NCI-H2227 (cell line): Measurements from ENCODE around the gene DGAT2.
A peak's percentile ranks its signal among the peaks of the same experiment; 100 is the strongest.
"Not testable (repeated sequence)": the region's sequence is repeated elsewhere in the genome, so short reads cannot be mapped to it uniquely, and the experiment has no call there.

Experiments
- DNase-seq: peaks from one replicate; lab custom pipeline; 2025; ENCODE audit not compliant: unreplicated experiment; lab: John Stamatoyannopoulos, UW

DGAT2 gene, protein sequence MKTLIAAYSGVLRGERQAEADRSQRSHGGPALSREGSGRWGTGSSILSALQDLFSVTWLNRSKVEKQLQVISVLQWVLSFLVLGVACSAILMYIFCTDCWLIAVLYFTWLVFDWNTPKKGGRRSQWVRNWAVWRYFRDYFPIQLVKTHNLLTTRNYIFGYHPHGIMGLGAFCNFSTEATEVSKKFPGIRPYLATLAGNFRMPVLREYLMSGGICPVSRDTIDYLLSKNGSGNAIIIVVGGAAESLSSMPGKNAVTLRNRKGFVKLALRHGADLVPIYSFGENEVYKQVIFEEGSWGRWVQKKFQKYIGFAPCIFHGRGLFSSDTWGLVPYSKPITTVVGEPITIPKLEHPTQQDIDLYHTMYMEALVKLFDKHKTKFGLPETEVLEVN

DNA sequence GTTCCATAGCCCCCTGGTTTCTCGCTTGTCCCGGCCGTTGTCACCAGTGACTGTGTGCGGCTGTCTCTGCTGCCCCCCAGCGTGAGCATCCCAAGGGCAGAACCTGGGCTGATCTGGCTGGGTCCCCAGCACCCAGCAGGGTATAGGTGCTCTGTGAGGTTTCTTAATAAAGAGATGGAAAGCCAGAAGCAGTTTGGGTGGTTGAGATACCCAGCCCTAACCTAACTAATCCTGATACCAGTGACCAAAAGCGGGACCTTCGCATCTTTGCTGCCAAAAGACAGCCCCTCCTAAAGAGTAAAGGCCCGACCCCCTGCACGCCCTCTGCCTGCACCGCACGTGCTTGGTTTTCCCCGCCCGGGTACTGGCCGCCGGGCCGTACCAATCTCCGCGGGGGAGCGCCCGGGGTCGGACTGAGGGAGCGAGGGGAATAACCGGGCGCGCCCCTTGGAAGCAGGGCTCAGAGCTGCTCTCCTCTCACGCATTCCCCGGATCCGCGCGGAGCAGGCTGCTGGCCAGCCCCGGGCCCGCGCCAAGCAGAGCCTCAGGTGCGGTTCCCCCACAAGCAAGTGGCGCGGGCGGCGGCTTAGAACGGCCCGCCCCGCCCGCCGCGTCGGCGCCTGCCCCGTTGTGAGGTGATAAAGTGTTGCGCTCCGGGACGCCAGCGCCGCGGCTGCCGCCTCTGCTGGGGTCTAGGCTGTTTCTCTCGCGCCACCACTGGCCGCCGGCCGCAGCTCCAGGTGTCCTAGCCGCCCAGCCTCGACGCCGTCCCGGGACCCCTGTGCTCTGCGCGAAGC lies at the start of gene DGAT2:
Gene DGAT2, plus strand, starts transcription at position 667 of the 797 bp plus-strand sequence. CDS start 214 bp downstream, outside the sequence.
- DNase-seq = peak; percentile 86

DNA sequence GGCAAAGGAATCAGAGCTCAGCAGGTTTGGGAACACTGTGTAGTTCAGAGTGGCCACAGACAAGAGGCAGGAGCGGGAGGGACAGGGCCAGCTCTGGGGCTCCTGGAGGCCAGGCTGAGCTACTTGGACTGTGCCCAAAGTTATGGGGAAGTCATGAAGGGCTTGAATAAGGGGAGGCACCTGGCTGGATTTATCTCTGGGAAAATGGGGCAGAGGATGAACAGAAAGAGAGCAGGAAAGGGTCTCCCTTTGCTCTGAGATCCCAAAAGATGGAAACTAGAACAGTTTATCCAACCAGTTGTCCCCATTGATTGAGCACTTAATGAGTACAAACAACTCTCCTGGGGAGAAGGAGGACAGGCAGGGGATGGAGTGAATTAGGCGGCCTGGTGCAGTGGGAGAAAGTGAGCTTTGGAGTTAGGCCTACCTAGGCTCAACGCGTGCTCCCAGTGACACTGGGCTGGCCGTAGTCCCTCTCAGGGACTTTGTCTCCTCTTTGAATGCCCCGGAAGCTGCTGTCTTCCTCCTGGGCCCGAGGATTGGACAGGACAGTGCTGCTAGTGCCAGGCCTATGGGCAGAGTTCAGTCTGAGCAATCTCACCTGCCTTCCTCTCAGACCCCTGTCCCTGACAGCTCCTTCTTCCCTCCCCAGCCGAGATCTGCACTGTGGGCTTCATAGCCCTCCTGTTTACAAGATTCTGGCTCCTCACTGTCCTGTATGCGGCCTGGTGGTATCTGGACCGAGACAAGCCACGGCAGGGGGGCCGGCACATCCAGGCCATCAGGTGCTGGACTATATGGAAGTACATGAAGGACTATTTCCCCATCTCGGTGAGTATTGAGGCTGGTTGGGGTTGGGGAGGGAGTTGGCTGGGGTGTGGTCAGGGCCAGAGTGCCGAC lies 49.0 kb upstream of the DGAT2 start:
- DNase-seq = no peak

DNA sequence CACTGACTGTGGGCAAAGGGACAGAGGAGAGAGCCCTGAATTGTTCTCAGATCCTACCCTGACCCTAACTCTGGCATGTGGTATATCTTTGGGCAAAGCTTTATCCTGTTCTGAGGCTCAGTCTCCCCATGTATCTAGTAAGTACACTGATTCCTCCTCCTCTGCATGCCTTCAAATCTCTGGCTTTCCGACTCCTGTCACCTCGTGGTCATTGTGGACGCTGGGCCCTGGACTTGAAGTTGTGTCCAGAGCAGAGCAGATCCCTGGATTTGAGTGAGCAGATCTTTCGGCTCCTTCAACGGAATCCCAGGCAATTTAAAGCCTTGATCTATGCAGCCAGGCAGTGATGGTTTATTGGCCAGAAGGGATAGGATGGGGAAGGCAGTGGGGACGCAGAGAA lies 47.9 kb upstream of the DGAT2 start:
- no peak for DNase-seq

DNA sequence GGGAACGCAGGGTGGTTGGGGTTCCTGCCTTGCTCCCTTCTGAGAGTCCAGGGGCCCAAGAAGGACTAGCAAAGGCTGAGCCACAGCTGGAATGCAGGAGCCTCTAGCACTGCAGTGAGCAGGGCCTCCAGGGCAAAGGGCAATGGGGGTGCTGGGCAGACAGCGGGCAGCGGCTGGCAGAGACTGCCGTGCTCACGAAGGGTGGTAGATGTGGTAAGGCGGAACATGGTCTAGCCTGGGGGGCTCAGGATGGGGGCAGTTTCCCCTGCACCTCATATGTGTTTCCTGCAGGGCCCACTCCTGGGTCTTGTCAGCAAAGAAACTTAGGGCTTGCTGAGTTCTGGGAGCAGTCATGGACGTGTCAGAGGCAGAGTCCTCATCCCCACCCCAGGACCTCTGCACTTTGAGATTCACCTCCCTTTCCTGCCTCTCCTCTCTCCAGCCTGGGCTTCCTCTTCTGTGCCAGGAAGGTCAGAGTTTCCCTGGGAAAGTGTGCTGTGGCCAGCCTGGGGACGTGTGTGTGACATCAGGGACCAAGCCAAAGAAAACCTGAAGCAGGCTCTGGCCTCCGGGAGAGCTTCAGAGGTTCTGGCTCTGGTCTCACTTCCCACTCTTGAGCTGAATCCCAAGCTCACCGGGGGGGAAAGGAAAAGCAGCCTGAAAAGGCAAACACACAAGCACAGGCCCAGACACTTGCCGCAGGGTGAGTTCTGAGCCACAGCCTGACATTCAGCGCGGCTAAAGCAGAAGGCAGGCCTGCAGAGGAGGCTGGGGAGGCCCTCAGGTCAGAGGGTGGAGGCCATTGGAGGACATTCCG lies 46.5 kb upstream of the DGAT2 start:
- DNase-seq = no peak

DNA sequence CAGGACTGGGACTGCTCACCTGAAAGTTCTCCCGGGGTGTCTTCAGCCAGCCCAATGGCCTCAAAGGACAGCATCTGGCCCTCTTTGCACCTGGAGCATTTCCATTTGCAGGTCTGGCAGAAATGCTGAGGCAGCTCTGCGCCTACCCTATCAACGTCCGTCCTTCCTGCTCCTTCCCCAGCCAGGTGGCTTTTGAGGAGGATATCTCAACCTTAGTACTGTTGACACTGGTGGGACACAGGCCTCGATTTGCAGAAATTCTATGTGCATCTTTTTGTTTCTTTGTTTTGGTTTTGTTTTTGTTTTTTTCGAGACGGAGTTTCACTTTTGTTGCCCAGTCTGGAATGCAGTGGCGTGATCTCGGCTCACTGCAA lies 45.9 kb upstream of the DGAT2 start:
- DNase-seq = no peak

DNA sequence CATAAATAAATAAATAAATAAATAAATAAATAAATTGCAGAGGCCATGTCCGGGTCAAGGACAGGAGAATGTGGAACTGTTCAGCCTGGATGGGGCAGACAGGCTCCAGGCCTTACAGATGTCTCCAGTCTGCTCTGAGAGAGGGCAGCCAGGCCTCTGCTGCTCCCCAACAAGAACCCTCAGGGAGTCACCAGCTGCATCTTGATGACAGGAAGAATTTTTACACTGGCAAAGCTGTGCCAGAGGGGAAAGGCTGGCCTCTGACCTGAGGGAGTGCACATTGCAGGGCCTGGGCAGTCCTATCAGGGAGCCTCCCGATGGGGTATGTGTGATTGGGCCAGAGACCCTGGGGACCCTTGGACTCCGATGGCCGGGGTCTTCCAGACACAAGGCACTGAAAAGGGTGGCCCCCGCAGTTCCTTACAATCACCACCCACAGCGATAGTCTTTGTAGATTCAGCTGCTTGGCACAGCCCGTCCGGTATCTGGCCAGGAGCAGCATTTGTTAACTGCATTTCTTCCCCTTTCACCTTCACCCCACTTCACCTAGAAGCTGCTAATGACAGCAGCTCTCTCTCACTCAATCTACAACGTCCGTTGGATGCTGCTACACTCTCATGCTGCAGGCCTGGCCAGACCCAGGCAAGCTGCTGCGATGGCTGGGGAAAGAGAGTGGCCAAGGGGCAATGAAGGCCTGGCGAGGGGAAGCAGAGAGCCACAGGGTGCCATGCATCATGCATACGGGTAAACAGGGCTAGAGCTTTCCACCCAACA lies 42.8 kb upstream of the DGAT2 start:
- peak; percentile 6 for DNase-seq

DNA sequence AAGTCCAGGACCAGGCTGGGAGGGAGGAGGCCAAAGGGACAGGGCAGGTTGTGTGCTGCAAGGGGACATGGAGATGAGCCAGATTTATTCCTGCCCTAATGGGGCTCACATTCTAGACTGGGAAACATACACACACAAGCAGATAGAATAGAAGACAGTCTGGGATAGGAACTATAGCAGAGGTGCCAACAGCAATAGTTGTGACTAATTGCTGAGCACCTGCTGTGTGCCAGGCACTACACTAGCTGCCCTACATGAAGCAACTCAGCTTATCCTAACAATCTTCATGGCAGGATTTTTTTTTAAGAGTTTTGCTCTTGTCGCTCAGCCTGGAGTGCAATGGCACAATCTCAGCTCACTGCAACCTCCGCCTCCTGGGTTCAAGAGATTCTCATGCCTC lies 39.6 kb upstream of the DGAT2 start:
- no peak for DNase-seq

DNA sequence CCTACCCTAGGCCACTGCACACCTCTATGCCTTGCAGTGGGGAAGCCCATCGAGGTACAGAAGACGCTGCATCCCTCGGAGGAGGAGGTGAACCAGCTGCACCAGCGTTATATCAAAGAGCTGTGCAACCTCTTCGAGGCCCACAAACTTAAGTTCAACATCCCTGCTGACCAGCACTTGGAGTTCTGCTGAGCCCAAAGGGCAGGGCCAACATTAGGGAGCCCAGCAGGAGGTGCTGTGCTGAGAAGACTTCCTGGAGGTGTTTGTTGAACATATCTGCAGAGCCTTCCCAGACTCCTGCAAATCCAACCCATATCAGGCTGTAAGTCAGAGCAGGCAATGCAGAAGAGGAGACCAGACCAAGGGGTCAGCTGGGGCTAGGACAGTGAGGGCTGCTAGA lies 37.5 kb upstream of the DGAT2 start:
- DNase-seq = no peak

DNA sequence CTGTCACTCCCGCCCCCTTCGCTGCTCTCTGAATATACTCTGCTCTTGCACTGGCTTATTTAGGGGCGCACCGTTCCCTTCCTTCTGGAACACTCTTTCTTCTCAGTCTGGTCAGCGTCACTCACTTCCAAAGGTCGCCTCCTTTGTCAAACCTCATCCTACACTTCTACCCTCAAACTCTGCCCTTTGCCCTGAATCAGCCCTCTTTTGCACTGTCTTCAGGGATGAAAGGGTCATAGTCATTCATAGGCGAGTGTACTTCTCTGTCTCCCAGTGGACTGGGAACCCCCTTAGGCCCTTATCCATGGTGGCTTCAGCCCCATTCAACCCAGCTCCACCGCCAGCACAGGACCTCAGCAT lies 35.5 kb upstream of the DGAT2 start:
- DNase-seq = no peak

DNA sequence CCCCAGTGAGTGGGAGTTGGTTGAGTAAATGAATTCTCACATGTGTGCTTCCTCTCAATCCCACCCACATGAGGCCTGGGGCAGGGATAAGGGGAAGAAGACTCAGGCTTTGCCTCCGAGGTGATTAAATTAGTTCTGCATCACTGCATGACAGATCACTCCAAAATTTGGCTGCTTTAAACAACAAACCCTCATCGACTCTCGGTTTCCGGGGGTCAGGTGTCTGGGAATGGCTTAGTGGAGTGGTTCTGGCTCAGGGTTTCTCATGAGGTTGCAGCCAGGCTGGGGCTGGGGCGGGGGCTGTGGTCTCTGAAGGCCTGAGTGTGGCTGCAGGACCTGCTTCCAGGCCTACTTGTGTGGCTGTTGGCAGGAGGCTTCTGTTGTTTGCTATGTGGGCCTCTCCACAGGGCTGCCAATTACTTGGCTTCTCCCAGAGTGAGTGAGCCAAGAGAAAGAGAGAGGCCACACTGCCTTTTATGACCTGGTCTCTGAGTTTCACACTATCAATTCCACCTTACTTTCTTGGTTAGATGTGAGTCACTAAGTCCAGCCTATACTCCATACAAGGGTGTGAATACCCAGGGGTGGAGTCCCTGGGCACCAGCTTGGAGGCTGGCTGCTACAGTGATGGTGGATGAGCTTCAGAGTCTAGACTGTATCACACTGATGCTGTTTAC lies 35.0 kb upstream of the DGAT2 start:
- no peak for DNase-seq

DNA sequence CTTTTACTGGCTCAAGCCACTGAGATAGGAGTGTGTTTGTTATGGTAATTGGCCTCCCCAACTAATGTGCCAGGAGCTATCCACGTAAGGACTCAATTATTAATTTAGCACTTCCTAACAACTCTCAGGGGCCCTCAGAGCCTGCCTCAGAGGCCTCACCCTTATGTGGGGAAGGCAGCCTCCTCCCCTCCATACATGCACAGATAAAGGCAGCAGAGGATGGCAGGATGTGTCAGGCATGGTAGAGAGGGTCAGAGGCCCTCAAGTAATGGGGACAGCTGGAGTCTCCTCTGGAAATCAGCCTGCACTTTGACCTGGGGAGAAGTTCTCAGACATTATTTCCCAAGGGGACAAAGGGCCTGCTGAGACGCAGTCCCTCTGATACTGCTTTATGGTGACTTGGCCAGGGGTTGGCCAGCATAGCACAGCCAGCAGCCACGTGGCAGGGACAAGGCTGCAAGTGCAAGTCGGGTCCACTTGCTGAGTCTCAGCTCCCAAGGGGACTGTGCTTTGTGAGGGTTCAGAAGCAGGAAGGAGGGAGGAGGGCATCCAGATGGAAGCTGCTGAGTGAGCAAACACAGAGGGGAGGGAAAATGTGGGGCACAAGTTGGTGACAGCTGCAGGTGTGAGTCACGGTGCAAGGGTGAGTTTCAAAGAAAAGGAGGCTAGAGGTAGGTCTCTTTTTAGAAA lies 33.9 kb upstream of the DGAT2 start:
- DNase-seq = no peak

DNA sequence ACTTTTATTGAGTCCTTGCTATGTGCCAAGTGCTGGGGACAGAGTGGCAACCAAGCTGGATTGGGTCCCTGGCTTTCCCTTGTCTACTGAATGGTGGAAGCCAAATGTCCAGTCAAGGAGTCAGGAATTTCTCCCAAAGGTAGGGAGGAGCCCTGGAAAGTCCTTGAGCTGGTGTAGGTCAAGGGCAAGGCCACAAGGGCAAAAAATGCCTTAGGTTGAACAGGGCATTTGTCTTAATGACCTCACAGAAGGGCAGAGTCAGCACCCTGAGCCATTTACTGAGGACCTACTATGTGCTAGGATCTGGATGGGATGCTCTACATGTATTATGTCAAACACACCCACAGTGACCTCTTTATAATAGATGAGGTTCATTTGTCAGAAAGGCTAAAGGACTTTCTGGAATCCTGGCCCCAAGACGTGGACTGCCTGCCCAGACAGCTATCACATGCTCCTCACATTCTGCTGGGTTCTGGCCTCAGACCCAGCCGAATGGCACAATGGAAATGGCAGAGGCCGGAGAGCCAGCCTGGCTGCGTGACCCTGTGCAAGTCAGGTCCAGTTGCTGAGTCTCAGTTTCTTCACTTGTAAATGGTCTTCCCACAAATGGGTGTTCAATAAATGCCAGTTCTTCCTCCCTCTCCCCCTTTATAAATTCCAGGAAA lies 33.3 kb upstream of the DGAT2 start:
- DNase-seq = no peak

DNA sequence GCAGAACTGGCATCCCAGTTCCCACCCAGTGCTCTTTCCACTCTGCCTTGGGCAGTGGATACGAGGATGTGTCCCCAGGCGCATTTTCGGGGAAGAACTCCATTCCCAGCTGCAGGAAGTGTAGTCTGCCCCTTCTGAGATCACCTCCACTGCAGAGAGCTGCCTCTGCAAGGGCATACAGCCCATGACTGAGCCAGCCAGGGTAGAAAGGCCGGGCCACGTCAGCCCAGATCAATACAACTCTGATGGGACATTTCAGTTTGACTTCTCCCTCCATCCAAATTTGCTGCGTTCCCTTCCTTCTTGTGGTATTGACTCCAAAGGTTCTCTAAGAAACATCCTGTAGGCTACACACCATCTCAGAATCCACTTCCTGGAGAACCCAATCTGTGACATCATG lies 31.3 kb upstream of the DGAT2 start:
- DNase-seq = no peak

DNA sequence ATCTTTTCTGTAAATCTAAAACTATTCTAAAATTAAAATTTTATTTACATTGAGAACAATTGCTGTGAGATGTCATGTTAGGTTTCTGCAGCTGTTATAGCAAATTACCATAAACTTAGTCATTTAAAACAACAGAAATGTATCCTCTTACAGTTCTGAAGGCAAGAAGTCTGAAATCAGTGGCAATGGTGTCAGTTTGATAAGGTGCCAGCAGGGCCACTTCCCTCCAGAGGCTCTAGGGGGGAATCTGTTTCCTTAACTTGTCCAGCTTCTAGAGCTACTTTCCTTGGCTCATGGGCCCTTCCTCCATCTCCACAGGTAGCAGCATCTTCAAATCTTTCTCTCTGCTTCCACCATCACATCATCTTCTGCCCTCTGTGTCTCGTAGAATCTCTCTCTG lies 27.9 kb upstream of the DGAT2 start:
- no peak for DNase-seq

DNA sequence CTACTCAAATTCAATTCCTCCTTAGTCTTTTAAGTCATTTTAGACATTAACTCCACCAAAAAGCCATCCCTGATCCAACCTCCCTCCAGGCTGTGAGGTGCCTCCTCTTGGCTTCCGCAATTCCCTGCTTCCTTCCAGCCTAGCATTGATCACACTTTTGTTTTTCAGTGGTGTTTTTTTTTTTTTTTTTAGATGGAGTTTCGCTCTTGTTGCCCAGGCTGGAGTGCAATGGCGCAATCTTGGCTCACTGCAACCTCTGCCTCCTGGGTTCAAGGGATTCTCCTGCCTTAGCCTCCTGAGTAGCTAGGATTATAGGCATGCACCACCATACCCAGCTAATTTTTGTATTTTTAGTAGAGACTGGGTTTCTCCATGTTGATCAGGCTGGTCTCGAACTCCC lies 25.4 kb upstream of the DGAT2 start:
- DNase-seq = not testable (repeated sequence)

DNA sequence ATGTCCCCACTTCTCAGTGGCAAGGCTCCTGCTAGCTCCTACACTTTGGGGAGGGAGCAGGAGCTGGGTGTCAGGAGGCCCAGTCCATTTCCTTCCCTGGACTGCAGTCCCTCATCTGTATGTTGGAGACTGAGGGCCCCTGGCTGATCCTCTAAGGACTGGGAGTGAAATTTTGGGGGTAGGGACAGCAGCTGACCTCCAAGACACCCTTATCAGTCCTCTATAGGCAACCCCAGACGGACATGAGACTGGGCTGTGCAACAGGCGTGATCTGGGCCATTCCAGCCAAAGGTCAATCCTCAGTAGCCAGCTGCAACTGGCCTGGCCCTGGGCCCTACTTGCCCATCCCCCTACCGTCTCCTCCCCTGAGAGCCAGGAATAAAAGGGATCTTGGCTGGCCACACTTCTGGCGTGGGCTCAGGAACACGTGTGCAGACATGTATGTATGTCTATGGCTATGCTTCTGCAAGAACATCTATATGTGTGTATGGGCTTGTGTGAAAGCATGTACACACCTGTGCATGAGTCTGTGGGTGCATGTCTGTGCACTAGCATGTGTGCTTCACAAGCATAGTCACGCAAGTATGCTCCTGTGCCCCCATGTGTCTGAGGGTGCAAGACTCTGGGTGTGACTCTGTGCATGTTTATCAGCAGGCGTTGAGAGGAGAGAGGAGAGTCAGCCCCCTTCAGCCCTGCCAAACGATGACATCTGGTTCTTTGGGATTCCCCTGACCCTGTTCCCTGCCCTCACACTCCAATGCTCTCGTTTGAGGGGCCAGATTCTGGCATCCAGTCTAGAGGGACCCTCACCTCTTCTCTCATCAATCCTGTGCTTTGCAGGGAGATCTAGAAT lies 24.6 kb upstream of the DGAT2 start:
- DNase-seq = no peak

DNA sequence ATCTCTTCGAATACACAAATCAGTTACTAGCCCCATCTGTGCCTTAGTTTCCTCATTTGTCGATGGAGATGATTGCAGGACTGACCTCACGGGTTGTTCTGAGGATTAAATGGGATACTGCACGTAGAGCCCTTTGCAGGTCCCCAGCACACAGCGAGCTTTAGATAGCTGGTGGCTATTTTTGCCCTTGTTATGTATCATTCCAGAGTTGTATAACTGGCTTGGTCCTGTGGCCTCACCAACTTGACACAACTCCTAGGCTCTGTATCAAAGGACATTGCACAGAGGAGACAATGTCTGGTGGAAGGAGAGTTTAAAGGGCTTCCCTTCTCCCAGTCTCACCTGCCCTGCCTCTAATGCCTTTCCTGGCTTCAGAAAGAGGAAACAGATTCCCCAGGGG lies 22.8 kb upstream of the DGAT2 start:
- no peak for DNase-seq
